Ascending aorta (tissue), 2 donors: ENCODE results near the gene AUH. TPM values are rescaled to one million over a fixed set of nuclear protein-coding genes. Genes with fewer than 3 reads are reported as not detected.

Experiments used
- DNase-seq, 2 donors: peaks; one replicate each; pipeline ENCODE4 v3.0.0-alpha.2; 2019; ENCODE audit warnings: low spot score in 2 of 2
- H3K27ac ChIP-seq, 2 donors: fragments of 200-600 bp; sonication (generic); one replicate each; pipeline ENCODE4 v1.5.1; 2016 to 2017; ENCODE audit warnings: mild to moderate bottlenecking in 1 of 2
- H3K27me3 ChIP-seq: fragments of 200-600 bp; sonication (generic); one replicate; pipeline ENCODE4 v1.5.1; 2017
- H3K36me3 ChIP-seq, 2 donors: fragments of 200-600 bp; sonication (generic); one replicate each; pipeline ENCODE4 v1.5.1; 2016
- H3K4me1 ChIP-seq, 2 donors: fragments of 200-600 bp; sonication (generic); one replicate each; pipeline ENCODE4 v1.5.1; 2016 to 2017; ENCODE audit warnings: mild to moderate bottlenecking in 1 of 2
- H3K4me3 ChIP-seq, 2 donors: fragments of 200-600 bp; sonication (generic); one replicate each; pipeline ENCODE4 v1.5.1; 2016 to 2017; ENCODE audit warnings: mild to moderate bottlenecking in 1 of 2
- H3K9me3 ChIP-seq, 2 donors: fragments of 200-600 bp; sonication (generic); one replicate each; pipeline ENCODE4 v1.5.1; 2016
- intact Hi-C: fragments of 100-400 bp; cut with DNase I; formaldehyde crosslinking; loops from one replicate; pipeline ENCODE4 v1.15.1; 2023
- total RNA-seq: library from RNA; depleted of rRNA; stranded (reverse); fragments of >200 nt; gene quantifications from one replicate; pipeline ENCODE4 v1.1.0, GENCODE V29; 2016
- TF ChIP-seq, protein P1 (sequence below), 3 experiments: fragments of 200-600 bp in 2 of 3; fragments of 450-650 bp in 1 of 3; sonication (generic) in 2 of 3; IDR thresholded peaks; one replicate each; pipeline ENCODE4 v1.5.1; 2016 to 2019; ENCODE audit warnings: antibody characterized with exemption in 3 of 3, mild to moderate bottlenecking in 1 of 3, moderate library complexity in 1 of 3

Gene AUH
- total RNA-seq, 1 donor from 2014 or later = 46.2 TPM

DNA sequence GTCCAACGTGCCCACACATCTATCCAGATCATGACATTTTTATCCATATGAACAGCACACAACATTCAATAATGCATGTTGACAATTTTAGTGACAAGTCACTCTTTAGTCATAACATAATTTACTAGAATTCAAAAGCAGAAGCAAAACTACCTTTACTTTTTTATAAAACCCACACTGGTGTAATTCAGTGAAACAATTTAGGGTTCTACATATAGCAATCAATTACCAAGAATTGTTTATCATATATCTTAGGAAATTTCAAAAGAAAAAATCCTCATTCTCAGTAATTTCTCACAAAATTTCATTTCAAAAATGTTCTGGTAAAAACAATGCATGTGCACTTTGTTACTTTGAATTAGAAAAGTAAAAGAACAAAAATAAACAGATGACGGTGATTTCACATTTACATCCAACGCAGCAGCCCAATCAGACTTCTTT is 12.6 kb downstream of the AUH start:
- H3K9me3 ChIP-seq = no peaks in the 10 kb centered on the region
- TF ChIP-seq, protein P1, sequence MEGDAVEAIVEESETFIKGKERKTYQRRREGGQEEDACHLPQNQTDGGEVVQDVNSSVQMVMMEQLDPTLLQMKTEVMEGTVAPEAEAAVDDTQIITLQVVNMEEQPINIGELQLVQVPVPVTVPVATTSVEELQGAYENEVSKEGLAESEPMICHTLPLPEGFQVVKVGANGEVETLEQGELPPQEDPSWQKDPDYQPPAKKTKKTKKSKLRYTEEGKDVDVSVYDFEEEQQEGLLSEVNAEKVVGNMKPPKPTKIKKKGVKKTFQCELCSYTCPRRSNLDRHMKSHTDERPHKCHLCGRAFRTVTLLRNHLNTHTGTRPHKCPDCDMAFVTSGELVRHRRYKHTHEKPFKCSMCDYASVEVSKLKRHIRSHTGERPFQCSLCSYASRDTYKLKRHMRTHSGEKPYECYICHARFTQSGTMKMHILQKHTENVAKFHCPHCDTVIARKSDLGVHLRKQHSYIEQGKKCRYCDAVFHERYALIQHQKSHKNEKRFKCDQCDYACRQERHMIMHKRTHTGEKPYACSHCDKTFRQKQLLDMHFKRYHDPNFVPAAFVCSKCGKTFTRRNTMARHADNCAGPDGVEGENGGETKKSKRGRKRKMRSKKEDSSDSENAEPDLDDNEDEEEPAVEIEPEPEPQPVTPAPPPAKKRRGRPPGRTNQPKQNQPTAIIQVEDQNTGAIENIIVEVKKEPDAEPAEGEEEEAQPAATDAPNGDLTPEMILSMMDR (IDR thresholded peaks at IDR 0.05) = no peak
- intact Hi-C loops = no loop called here
- H3K4me3 ChIP-seq = no peak overlapping the region
- H3K27me3 ChIP-seq = no peaks in the 10 kb centered on the region
- no peak for DNase-seq
- no peaks in the 10 kb centered on the region for H3K4me1 ChIP-seq
- H3K27ac ChIP-seq = no peak overlapping the region
- peaks cover 9 to 14% of the 10 kb centered on the region in 2 donors for H3K36me3 ChIP-seq

- TF ChIP-seq, protein P1 (IDR thresholded peaks at IDR 0.05) = no peak
- H3K27ac ChIP-seq = no peak overlapping the region
- no peak overlapping the region for H3K4me3 ChIP-seq
- intact Hi-C loops = no loop called here
- H3K36me3 ChIP-seq = peaks cover 6 to 11% of the 10 kb centered on the region in 2 donors
- H3K27me3 ChIP-seq = no peaks in the 10 kb centered on the region
- no peaks in the 10 kb centered on the region for H3K4me1 ChIP-seq
- H3K9me3 ChIP-seq = no peaks in the 10 kb centered on the region
- no peak for DNase-seq
Observed at GRCh38 chr9:91348191-91348807, 13.4 kb downstream of the AUH start.

DNA sequence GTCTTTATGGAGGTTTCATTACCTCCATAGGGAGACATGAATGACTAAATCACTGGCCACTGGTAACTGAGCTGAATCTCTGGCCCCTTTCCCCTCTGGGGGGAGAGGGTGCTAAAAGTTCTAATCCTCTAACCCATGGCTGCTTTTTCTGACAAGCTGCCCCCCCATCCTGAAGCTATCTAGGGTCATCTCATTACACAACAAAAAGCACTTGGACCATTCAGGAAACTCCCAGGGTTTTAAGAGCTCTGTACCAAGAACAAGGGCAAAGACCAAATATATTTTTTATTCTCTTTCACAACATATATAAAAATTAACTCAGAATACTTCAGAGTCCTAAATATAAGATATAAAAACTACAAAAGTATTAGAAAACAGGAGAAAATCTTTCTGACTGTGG is 14.3 kb downstream of the AUH start:
- TF ChIP-seq, protein P1 (IDR thresholded peaks at IDR 0.05) = no peak
- no peaks in the 10 kb centered on the region for H3K9me3 ChIP-seq
- no peaks in the 10 kb centered on the region for H3K27me3 ChIP-seq
- DNase-seq = no peak
- H3K36me3 ChIP-seq = peaks cover 8 to 10% of the 10 kb centered on the region in 2 donors
- no peak overlapping the region for H3K27ac ChIP-seq
- H3K4me3 ChIP-seq = no peak overlapping the region
- intact Hi-C loops = no loop called here
- no peaks in the 10 kb centered on the region for H3K4me1 ChIP-seq

GRCh38 chr9:91346644-91347043 is 15.1 kb downstream of the AUH start:
- TF ChIP-seq, protein P1 (IDR thresholded peaks at IDR 0.05) = no peak
- no peak overlapping the region for H3K27ac ChIP-seq
- no peak for DNase-seq
- no peak overlapping the region for H3K4me3 ChIP-seq
- no peaks in the 10 kb centered on the region for H3K4me1 ChIP-seq
- peaks cover 13 to 17% of the 10 kb centered on the region in 2 donors for H3K36me3 ChIP-seq
- intact Hi-C loops = no loop called here
- no peaks in the 10 kb centered on the region for H3K9me3 ChIP-seq
- no peaks in the 10 kb centered on the region for H3K27me3 ChIP-seq

GRCh38 chr9:91345978-91346377 is 15.7 kb downstream of the AUH start:
- no peak for DNase-seq
- TF ChIP-seq, protein P1 (IDR thresholded peaks at IDR 0.05) = no peak
- Histone ChIP-seq H3K9me3 (no peaks in the 10 kb centered on the region), H3K4me1 (no peaks in the 10 kb centered on the region), H3K27me3 (no peaks in the 10 kb centered on the region), H3K27ac (no peak overlapping the region), H3K4me3 (no peak overlapping the region), H3K36me3 (peaks cover 9 to 14% of the 10 kb centered on the region in 2 donors)
- intact Hi-C loops = no loop called here

- no peak overlapping the region for H3K4me3 ChIP-seq
- no peaks in the 10 kb centered on the region for H3K4me1 ChIP-seq
- no peaks in the 10 kb centered on the region for H3K27me3 ChIP-seq
- no peaks in the 10 kb centered on the region for H3K9me3 ChIP-seq
- no peak for DNase-seq
- TF ChIP-seq, protein P1 (IDR thresholded peaks at IDR 0.05) = no peak
- H3K27ac ChIP-seq = no peak overlapping the region
- intact Hi-C loops = no loop called here
- peaks cover 10 to 43% of the 10 kb centered on the region in 2 donors for H3K36me3 ChIP-seq
Observed at GRCh38 chr9:91342575-91342974, 19.1 kb downstream of the AUH start.
